ENCODE data around the gene TBCCD1. TPM values are rescaled to one million over a fixed set of nuclear protein-coding genes. Genes with fewer than 3 reads are reported as not detected.

TBCCD1 gene
- total and polyA plus RNA-seq, 10 donors, result 3.7 to 22.1 (median 12.6) TPM

- Histone ChIP-seq H3K27me3 (replicated peaks in 1 of 7) (no peaks in the 10 kb centered on the region), H3K4me1 (no peaks in the 10 kb centered on the region), H3K9me3 (no peaks in the 10 kb centered on the region), H3K36me3 (no peaks in the 10 kb centered on the region), H3K27ac (no peak overlapping the region), H3K4me3 (no peak overlapping the region)
- TF ChIP-seq, protein P1, sequence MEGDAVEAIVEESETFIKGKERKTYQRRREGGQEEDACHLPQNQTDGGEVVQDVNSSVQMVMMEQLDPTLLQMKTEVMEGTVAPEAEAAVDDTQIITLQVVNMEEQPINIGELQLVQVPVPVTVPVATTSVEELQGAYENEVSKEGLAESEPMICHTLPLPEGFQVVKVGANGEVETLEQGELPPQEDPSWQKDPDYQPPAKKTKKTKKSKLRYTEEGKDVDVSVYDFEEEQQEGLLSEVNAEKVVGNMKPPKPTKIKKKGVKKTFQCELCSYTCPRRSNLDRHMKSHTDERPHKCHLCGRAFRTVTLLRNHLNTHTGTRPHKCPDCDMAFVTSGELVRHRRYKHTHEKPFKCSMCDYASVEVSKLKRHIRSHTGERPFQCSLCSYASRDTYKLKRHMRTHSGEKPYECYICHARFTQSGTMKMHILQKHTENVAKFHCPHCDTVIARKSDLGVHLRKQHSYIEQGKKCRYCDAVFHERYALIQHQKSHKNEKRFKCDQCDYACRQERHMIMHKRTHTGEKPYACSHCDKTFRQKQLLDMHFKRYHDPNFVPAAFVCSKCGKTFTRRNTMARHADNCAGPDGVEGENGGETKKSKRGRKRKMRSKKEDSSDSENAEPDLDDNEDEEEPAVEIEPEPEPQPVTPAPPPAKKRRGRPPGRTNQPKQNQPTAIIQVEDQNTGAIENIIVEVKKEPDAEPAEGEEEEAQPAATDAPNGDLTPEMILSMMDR (IDR thresholded peaks at IDR 0.05 in 8 of 11, conservative IDR thresholded peaks at IDR 0.05 in 3 of 11), result no peak
- TF ChIP-seq POLR2AphosphoS5 (IDR thresholded peaks at IDR 0.05), result no peak
- WGBS, 5 donors, result 88 to 95% (median 91%) methylated on average over 3 of the region's 3 CpGs
- intact Hi-C loops (cut with DNase I; ENCODE audit: low total_unique reads), result no loop called here
- no peak for DNase-seq
Observed at GRCh38 chr3:186593862-186594261, 26.7 kb upstream of the TBCCD1 start.

DNA sequence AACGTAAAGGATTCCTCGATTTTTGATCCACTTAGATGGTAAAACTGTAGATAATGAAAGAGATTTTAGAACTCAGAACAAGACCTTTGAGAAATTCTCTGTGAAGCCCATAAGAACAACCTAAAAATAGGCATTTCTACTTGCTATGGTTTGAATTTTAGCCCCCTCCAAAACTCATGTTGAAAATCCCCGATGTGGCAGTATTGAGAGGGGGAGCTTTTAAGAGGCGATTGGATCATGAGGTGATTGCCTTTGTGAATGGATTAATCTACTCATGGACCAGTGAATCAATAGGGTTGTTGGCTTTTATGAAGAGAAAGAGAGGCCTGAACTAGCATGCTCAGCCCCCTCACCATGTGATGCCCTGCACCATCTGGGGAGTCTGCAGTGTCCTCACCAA, 25.5 kb upstream of the TBCCD1 start:
- intact Hi-C loops (cut with DNase I; ENCODE audit: low total_unique reads), result no loop called here
- WGBS, 5 donors, result 85 to 97% (median 90%) methylated on average over 4 of the region's 4 CpGs
- no peaks in the 10 kb centered on the region for H3K9me3 ChIP-seq
- no peak overlapping the region for H3K27ac ChIP-seq
- no peak for DNase-seq
- peaks cover 0 to 2% (median 0%) of the 10 kb centered on the region in 6 donors for H3K36me3 ChIP-seq
- no peaks in the 10 kb centered on the region for H3K27me3 ChIP-seq (replicated peaks in 1 of 7)
- H3K4me1 ChIP-seq, result no peaks in the 10 kb centered on the region
- no peak overlapping the region for H3K4me3 ChIP-seq
- TF ChIP-seq POLR2A (IDR thresholded peaks at IDR 0.05), result no peak
- TF ChIP-seq POLR2AphosphoS5 (IDR thresholded peaks at IDR 0.05), result no peak
- TF ChIP-seq, protein P1 (IDR thresholded peaks at IDR 0.05 in 8 of 11, conservative IDR thresholded peaks at IDR 0.05 in 3 of 11), result no peak

- intact Hi-C loops (cut with DNase I; ENCODE audit: low total_unique reads), result no loop called here
- TF ChIP-seq POLR2A (IDR thresholded peaks at IDR 0.05), result no peak
- TF ChIP-seq POLR2AphosphoS5 (IDR thresholded peaks at IDR 0.05), result no peak
- TF ChIP-seq, protein P1 (IDR thresholded peaks at IDR 0.05 in 8 of 11, conservative IDR thresholded peaks at IDR 0.05 in 3 of 11), result no peak
- H3K36me3 ChIP-seq, result peaks cover 0 to 19% (median 8%) of the 10 kb centered on the region in 6 donors
- H3K27ac ChIP-seq, result no peak overlapping the region
- H3K27me3 ChIP-seq (replicated peaks in 1 of 7), result no peaks in the 10 kb centered on the region
- H3K9me3 ChIP-seq, result no peaks in the 10 kb centered on the region
- no peaks in the 10 kb centered on the region for H3K4me1 ChIP-seq
- 72 to 85% (median 74%) methylated on average over 7 of the region's 7 CpGs for WGBS, 5 donors
- no peak overlapping the region for H3K4me3 ChIP-seq
- no peak for DNase-seq
Observed at GRCh38 chr3:186590580-186591295, 23.6 kb upstream of the TBCCD1 start.

GRCh38 chr3:186589856-186590579, 22.9 kb upstream of the TBCCD1 start:
- TF ChIP-seq POLR2AphosphoS5 (IDR thresholded peaks at IDR 0.05) (no peak), POLR2A (IDR thresholded peaks at IDR 0.05) (no peak)
- TF ChIP-seq, protein P1 (IDR thresholded peaks at IDR 0.05 in 8 of 11, conservative IDR thresholded peaks at IDR 0.05 in 3 of 11), result no peak
- Histone ChIP-seq H3K27me3 (replicated peaks in 1 of 7) (no peaks in the 10 kb centered on the region), H3K27ac (no peak overlapping the region), H3K4me1 (no peaks in the 10 kb centered on the region), H3K36me3 (peaks cover 0 to 26% (median 16%) of the 10 kb centered on the region in 6 donors), H3K9me3 (no peaks in the 10 kb centered on the region), H3K4me3 (no peak overlapping the region)
- intact Hi-C loops (cut with DNase I; ENCODE audit: low total_unique reads), result no loop called here
- WGBS, 5 donors, result 62 to 85% (median 79%) methylated on average over 5 of the region's 5 CpGs
- no peak for DNase-seq
